A549 treated with RU486 at 1 μM for 4 hours (cell line): ENCODE measurements around the gene PDLIM5. TPM values are rescaled to one million over a fixed set of nuclear protein-coding genes. Genes with fewer than 3 reads are reported as not detected.

ENCODE experiments used
- total RNA-seq: library from RNA; stranded (reverse); fragments of 200-300 nt; extraction: Qiagen RNA extraction; gene quantifications from 5 replicates; pipeline ENCODE4 v1.2.3, GENCODE V29; 2022; ENCODE audit warnings: low read depth

PDLIM5 gene
- total RNA-seq = 27.2 to 45.0 TPM (median 42.2 TPM) in 5 replicates

GRCh38 chr4:94451695-94452475 lies at the start of gene PDLIM5:
PDLIM5 (plus strand) TSS chr4:94451942; CDS start chr4:94455289, 3,347 bp downstream.

Other genes starting within 250 kb of the PDLIM5 start
- gene SMARCAD1, start 244.1 kb upstream of the PDLIM5 start, total RNA-seq = 5.3 to 13.8 TPM (median 11.9 TPM) in 5 replicates
- not detected in 5 replicates for gene HPGDS, start 109.1 kb upstream of the PDLIM5 start, total RNA-seq